SK-N-DZ (cell line): Measurements from ENCODE around the gene SEC61B. TPM values are rescaled to one million over a fixed set of nuclear protein-coding genes. Genes with fewer than 3 reads are reported as not detected.

Experiments used
- DNase-seq: peaks from one replicate; pipeline ENCODE4 v3.0.0-alpha.2; 2015; ENCODE audit warnings: low spot score
- polyA plus RNA-seq, 2 experiments: library from polyadenylated mRNA; depleted of rRNA; stranded (reverse); fragments of >200 nt; gene quantifications; 2 replicates each; pipeline ENCODE4 v1.2.3, GENCODE V29; 2014

SEC61B gene
- 69.1 and 123 TPM in 2 replicates for polyA plus RNA-seq (2014; cell fraction: cytosol; rRNA removed)
- polyA plus RNA-seq (2014; cell fraction: nucleus; rRNA removed): 48.6 and 81.7 TPM in 2 replicates

DNA sequence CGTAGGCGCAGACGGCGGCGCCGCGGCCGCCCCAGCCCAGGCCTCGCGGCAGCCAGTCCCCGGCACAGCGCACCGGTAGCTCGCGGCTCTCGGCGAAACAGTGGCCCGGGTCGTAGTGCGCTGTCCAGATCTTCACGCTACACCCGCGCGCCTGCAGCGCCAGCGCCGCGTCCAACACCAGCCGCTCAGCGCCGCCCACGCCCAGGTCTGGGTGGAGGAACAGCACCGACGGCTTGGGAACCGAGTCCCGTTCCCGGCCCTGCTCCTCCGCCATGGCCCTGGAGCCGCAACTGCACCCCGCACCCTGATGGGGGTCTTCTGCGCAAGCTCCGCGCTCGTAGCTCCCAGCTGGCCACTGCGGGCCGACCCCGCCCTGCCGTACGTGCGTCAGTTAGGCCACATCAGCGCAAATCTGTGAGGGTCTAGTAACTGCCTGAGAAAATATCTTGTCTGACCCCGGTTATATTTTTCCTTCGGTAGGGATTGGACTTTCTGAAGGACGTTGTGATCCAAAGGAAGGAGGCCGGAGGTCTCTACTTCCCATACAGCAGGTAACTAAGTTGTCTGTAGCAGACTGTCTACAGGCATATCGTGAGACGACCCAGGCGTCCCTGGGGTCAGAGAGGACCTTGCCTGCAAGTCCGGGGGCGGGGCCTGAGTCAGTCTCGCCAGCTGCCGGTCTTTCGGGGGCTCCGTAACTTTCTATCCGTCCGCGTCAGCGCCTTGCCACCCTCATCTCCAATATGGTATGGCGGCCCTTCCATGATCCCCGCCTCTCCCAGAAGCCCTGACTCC, at the start of gene SEC61B, which contains the start of gene ALG2:
SEC61B (plus strand) TSS at position 662 of the 795 bp plus-strand sequence; CDS start at position 744, 82 bp downstream.
ALG2 (minus strand) TSS at position 322 of the 795 bp plus-strand sequence; CDS start at position 274, 48 bp downstream.
- peak; percentile 94 for DNase-seq

GRCh38 chr9:99173570-99174504, 48.2 kb upstream of the SEC61B start:
- no peak for DNase-seq

- DNase-seq: peak; percentile 92
Observed at GRCh38 chr9:99176527-99177013, 45.5 kb upstream of the SEC61B start.

- DNase-seq: no peak
Observed at GRCh38 chr9:99177576-99178366, 44.3 kb upstream of the SEC61B start.

- no peak for DNase-seq
Observed at GRCh38 chr9:99178912-99179872, 42.9 kb upstream of the SEC61B start.

DNA sequence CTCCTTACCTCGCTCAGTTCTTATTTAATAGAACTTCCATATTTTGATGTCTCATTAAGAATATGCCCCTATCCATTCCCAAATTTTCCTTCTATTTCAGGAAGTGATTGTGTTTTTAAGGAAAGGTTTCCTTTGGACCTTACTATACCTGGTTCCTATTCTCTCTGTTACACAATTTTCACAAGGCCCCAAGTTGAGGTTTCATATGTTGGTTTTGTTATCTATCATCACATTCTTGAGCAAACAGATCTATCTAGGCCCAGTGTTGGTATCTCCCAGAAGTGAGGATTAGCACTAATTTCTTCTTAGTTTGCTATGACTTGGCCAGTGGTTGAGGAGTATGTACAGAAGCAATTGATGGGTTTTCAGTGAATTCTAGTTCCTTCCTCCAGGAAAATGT, 41.9 kb upstream of the SEC61B start:
- DNase-seq: no peak

DNA sequence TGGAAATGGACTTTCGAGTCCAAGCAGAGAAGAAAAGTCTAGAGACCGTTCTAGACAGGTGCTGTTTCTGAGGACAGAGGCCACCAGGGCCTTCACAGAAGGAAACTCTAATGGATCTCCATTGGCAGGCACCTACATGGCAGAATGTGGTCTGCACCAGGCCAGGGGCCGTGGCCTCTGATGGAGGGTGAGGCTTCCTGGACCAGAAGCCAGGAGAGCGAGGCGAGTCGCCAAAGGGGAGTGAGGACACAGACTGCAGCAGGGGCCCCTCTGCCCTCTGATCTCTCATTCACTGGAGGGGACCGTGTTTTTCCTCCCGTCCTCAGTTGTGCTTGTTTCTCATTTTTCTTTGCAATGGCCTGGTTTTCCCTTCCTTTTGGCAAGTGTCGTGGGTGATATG, 41.4 kb upstream of the SEC61B start:
- no peak for DNase-seq

DNA sequence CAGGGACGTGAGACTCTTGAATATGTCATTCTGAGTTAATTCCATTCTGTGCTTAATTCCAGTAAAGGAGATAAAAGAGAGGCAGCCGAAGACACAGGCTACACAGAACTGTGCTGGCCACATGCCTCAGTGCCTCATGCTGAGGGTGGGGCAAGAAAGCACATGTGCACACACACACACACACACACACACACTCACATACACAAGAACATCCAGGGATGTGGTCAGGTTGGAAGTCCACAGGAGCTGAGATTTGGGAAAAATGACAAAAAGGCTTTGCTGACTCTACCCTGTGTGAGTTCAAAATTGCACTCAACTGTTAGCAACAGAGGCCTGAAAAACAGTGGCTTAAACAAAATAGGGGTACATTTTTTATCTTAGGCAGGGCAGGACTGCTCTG, 40.9 kb upstream of the SEC61B start:
- DNase-seq: no peak

- DNase-seq: no peak
Observed at GRCh38 chr9:99181621-99182020, 40.5 kb upstream of the SEC61B start.

GRCh38 chr9:99182356-99182755, 39.7 kb upstream of the SEC61B start:
- no peak for DNase-seq

DNA sequence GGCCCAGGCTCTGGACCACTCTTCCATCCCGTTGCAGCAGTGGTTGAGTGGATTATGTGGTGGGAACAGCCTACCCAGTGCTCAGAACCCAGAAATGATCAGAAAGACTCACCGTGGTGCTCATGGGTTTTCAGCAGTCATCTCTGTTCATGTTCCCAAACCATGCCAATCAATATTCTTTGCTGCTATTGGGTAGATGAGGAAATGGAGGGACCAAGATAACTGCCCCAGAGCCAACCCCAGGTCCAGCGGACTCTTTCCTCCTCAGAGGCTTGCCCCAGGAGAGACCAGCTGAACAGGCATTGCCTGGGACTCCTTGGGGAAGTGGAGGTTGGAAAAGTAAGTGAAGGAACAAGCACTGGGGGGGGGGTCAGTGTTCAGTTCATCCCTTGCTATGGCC, 38.5 kb upstream of the SEC61B start:
- no peak for DNase-seq

DNA sequence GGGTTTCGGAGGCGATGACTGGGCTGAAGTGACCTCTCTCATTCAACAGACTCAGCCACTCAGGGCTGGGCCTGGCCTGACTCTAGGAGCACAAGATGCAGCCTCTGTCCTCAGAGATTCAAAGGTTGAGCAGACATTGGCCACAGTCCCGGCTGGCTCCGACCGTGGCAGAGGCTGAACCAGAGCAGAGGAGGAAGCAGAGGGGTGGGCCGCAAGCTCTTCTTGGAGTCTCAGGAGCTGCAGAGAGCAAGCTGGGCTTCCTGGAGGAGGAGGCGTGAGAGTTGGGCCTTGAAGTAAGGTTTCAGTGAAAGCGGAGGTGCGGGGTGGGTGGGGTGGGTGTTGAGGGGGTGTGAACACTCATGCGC, 38.0 kb upstream of the SEC61B start:
- no peak for DNase-seq

DNA sequence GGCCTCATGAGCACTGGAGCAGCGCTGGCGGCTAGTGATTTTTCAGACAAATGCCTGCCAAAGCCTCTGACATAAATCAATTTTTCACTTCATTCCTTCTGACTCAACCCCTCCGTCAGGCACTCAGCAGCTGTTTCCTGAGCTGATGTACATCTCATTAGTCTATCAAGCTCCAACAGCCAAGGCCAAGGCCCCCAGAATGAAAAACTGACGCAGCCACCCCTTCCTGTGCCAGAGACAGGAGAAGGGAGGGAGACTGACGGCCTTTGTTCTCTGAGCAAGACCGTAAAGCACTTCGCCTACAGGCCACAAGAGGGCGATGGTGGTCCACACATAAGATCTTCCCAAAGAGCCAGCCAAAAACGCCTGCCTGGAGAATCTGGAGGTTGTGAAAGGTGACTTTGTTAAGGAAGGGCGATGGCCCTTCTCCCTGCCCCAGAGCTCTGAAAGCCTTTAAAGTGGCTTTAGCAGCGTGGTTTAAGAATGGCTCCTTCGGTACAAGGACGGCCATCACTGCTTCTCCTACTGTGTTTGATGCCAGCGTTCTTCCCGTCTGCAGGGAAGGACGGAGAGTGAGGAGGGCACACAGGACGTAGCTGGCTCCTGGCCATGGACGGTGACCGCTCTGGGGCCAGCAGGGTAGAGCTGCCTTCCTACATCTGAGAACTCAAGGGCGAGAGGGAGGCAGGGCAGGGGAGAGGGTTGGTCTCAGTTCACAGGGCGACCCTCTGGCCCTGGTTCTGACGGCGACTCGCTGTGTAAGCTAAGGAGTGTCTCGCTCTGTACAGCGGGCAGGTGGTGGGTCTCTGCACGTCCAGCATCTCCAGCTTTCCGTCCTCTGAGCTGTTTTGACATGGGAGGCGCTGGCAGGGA, 37.4 kb upstream of the SEC61B start:
- DNase-seq: peak; percentile 91

DNA sequence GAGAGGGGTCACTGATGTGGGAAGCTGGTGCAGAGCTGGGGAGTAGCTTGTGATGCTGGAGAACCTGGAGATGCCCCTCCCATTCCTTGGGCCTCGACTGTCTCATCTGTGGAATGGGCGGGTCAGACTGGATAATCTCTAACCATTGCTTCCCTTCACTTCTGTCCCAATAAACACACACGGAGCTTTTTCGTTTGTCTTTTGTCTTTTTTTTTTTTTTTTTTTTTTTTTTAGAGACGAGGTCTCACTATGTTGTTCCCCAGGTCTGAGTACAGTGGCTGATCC, 36.8 kb upstream of the SEC61B start:
- no peak for DNase-seq

- DNase-seq: peak; percentile 52
Observed at GRCh38 chr9:99185934-99186333, 36.1 kb upstream of the SEC61B start.

DNA sequence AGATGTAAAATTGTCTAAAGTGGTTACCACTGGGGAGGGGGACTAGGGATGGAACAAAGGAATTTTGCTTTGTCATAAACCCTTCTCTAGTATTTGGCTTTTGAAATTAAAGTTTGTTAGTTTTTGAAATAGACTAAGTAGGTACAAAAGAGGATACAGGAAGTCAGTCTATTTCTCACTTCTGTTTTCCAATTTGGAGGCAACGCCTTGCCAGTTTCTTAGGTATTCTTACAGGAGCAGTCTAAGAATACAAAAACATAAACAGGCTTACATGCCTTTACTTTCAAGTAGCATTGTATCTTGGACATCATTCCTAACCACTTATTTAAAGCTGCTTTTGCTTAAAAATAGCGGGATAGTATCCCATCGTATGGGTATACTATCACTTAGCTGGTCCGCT, 34.8 kb upstream of the SEC61B start:
- no peak for DNase-seq

DNA sequence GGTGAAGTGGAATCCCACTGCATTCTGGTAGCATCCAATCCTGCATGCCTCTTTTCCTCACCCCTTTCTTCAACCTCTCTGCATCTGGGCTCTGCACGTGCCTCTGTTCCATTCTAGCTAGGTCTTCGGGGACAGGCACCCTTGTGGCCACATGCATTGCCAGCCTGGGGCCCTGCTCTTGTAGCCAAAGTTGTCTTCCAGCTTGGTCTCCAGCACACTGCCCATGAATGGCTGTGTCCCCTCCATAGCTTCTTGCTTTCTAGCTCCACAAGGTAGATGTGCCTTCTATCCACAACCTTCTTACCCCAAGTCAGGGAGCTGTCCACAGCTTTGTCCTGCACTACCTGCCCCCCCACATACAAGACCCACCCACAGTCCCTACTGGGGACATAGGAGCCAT, 32.9 kb upstream of the SEC61B start:
- DNase-seq: no peak

- no peak for DNase-seq
Observed at GRCh38 chr9:99189887-99190596, 32.0 kb upstream of the SEC61B start.
